H1 (cell line): ENCODE results near the gene TRNAU1AP. TPM values are rescaled to one million over a fixed set of nuclear protein-coding genes. Genes with fewer than 3 reads are reported as not detected.

Experiments used
- CTCF ChIA-PET: fragments of 300-600 bp; sonication (Branson Sonifier 250); formaldehyde crosslinking; loops from one replicate; lab custom pipeline; 2021; ENCODE audit not compliant: partially characterized antibody; lab: Charles Lee
- POLR2A ChIA-PET: fragments of 300-600 bp; sonication (Branson Sonifier 250); formaldehyde crosslinking; loops from one replicate; lab custom pipeline; 2021; ENCODE audit warnings: inconsistent platforms; ENCODE audit not compliant: partially characterized antibody; lab: Charles Lee
- DNase-seq, 2 experiments: peaks; one replicate each; pipeline versions ENCODE4 v3.0.0 to v3.0.0-alpha.2; 2010 to 2022; ENCODE audit warnings: low spot score in 2 of 2, low read depth in 1 of 2, mixed read lengths in 1 of 2
- FAIRE-seq: peaks from 2 replicates; lab custom pipeline; 2011; peaks lifted over from hg19 to GRCh38; lab: Jason Lieb, UNC
- H2AFZ ChIP-seq: 2 replicates; pipeline ENCODE4 v1.8.1; 2012; ENCODE audit warnings: low read length, inconsistent platforms
- H2AK5ac ChIP-seq: 2 replicates; pipeline ENCODE4 v1.6.1; 2013; ENCODE audit warnings: low read depth, low read length
- H2BK120ac ChIP-seq: replicated peaks from 2 replicates; pipeline ENCODE3; 2013; ENCODE audit warnings: low read depth, low read length, inconsistent platforms
- H2BK12ac ChIP-seq: 2 replicates; pipeline ENCODE4 v1.6.1; 2013; ENCODE audit warnings: low read depth, low read length
- H2BK15ac ChIP-seq: 2 replicates; pipeline ENCODE4 v1.6.1; 2013; ENCODE audit warnings: low read length
- H2BK20ac ChIP-seq: 2 replicates; pipeline ENCODE4 v1.6.1; 2013; ENCODE audit warnings: low read length
- H2BK5ac ChIP-seq: 2 replicates; pipeline ENCODE4 v1.6.1; 2013; ENCODE audit warnings: low read depth, low read length
- H3K14ac ChIP-seq: 2 replicates; pipeline ENCODE4 v1.6.1; 2013; ENCODE audit warnings: inconsistent platforms; ENCODE audit not compliant: insufficient read length
- H3K18ac ChIP-seq: 2 replicates; pipeline ENCODE4 v1.6.1; 2013; ENCODE audit warnings: low read length; ENCODE audit errors: extremely low read depth
- H3K23ac ChIP-seq: 2 replicates; pipeline ENCODE4 v1.6.1; 2013; ENCODE audit warnings: inconsistent platforms; ENCODE audit not compliant: insufficient read length
- H3K23me2 ChIP-seq: 2 replicates; pipeline ENCODE4 v1.6.1; 2013; ENCODE audit warnings: low read depth, low read length
- H3K27ac ChIP-seq: 2 replicates; pipeline ENCODE4 v1.6.1; 2011; ENCODE audit warnings: low read depth, low read length, inconsistent platforms
- H3K27me3 ChIP-seq, 4 experiments: replicated peaks in 1 of 4; 1 replicate in 1 of 4; 2 replicates in 3 of 4; pipeline versions ENCODE4 v1.6.1 to v1.8.1; 2011 to 2013; ENCODE audit warnings: low read length in 3 of 4, mild to moderate bottlenecking in 3 of 4, inconsistent platforms in 2 of 4, mixed read lengths in 2 of 4, moderate library complexity in 1 of 4; ENCODE audit not compliant: control insufficient read depth in 3 of 4, insufficient read depth in 3 of 4; ENCODE audit errors: extremely low read depth in 1 of 4
- H3K36me3 ChIP-seq, 4 experiments: 2 replicates each; pipeline versions ENCODE4 v1.6.1 to v1.8.1; 2011 to 2013; ENCODE audit warnings: mild to moderate bottlenecking in 4 of 4, low read length in 3 of 4, moderate library complexity in 2 of 4, control low read depth in 1 of 4, inconsistent platforms in 1 of 4; ENCODE audit not compliant: insufficient read depth in 4 of 4, control insufficient read depth in 2 of 4
- H3K4ac ChIP-seq: replicated peaks from 2 replicates; pipeline ENCODE3; 2013; ENCODE audit warnings: low read length, low read depth, mixed read lengths, inconsistent platforms; ENCODE audit not compliant: insufficient read length
- H3K4me1 ChIP-seq, 4 experiments: replicated peaks in 1 of 4; 1 replicate in 1 of 4; 2 replicates in 3 of 4; pipeline versions ENCODE4 v1.6.1 to v1.8.1; 2011 to 2013; ENCODE audit warnings: low read length in 3 of 4, inconsistent platforms in 2 of 4, mixed read lengths in 1 of 4; ENCODE audit not compliant: insufficient read depth in 4 of 4, control insufficient read depth in 3 of 4
- H3K4me2 ChIP-seq, 2 experiments: 2 replicates each; pipeline versions ENCODE4 v1.6.1 to v1.8.1; 2011 to 2013; ENCODE audit warnings: low read depth in 2 of 2, low read length in 2 of 2, control low read depth in 1 of 2, inconsistent platforms in 1 of 2, mild to moderate bottlenecking in 1 of 2; ENCODE audit not compliant: insufficient read depth in 1 of 2
- H3K4me3 ChIP-seq, 4 experiments: fragments of 200-600, 300-600 bp in 1 of 4; sonication (generic), shearing (Covaris generic), sonication (Bioruptor Twin) in 1 of 4; 2 replicates each; pipeline versions ENCODE4 v1.5.1 to v1.8.1; 2011 to 2016; ENCODE audit warnings: low read length in 4 of 4, low read depth in 3 of 4, control low read depth in 2 of 4, inconsistent platforms in 2 of 4, mild to moderate bottlenecking in 2 of 4, mixed read lengths in 1 of 4, moderate library complexity in 1 of 4; ENCODE audit not compliant: insufficient read depth in 2 of 4; ENCODE audit errors: extremely low read depth in 1 of 4
- H3K56ac ChIP-seq: replicated peaks from 2 replicates; pipeline ENCODE3; 2013; ENCODE audit warnings: low read depth, mild to moderate bottlenecking, mixed read lengths, low read length, inconsistent platforms; ENCODE audit not compliant: insufficient read length
- H3K79me1 ChIP-seq: 2 replicates; pipeline ENCODE4 v1.6.1; 2013; ENCODE audit warnings: low read depth, low read length, control low read depth
- H3K79me2 ChIP-seq, 2 experiments: 2 replicates each; pipeline versions ENCODE4 v1.6.1 to v1.8.1; 2012 to 2013; ENCODE audit warnings: low read length in 2 of 2, mild to moderate bottlenecking in 2 of 2, inconsistent platforms in 1 of 2; ENCODE audit not compliant: insufficient read depth in 2 of 2, control insufficient read depth in 1 of 2
- H3K9ac ChIP-seq, 4 experiments: replicated peaks in 1 of 4; 1 replicate in 1 of 4; 2 replicates in 3 of 4; pipeline versions ENCODE4 v1.6.1 to v1.8.1; 2011 to 2013; ENCODE audit warnings: low read depth in 3 of 4, low read length in 3 of 4, control low read depth in 2 of 4, mild to moderate bottlenecking in 2 of 4, moderate library complexity in 2 of 4, inconsistent platforms in 1 of 4; ENCODE audit errors: extremely low read depth in 1 of 4
- H3K9me3 ChIP-seq, 2 experiments: 2 replicates each; pipeline versions ENCODE4 v1.6.1 to v1.8.1; 2012 to 2013; ENCODE audit warnings: mild to moderate bottlenecking in 2 of 2, moderate library complexity in 2 of 2, control low read depth in 1 of 2, inconsistent platforms in 1 of 2, low read depth in 1 of 2, low read length in 1 of 2, mixed read lengths in 1 of 2; ENCODE audit not compliant: insufficient read depth in 2 of 2
- H4K20me1 ChIP-seq, 2 experiments: replicated peaks in 1 of 2; 2 replicates each; pipeline versions ENCODE3 to v1.8.1; 2011 to 2013; ENCODE audit warnings: inconsistent platforms in 2 of 2, low read length in 2 of 2, mild to moderate bottlenecking in 1 of 2; ENCODE audit not compliant: insufficient read depth in 2 of 2, control insufficient read depth in 1 of 2
- H4K5ac ChIP-seq: 2 replicates; pipeline ENCODE4 v1.6.1; 2013; ENCODE audit warnings: low read length, low read depth, mixed read lengths, inconsistent platforms; ENCODE audit not compliant: insufficient read length
- H4K8ac ChIP-seq: 2 replicates; pipeline ENCODE4 v1.8.0; 2013; ENCODE audit warnings: mild to moderate bottlenecking, moderate library complexity, low read length, inconsistent platforms; ENCODE audit not compliant: insufficient read depth; ENCODE audit errors: extremely low read depth
- H4K91ac ChIP-seq: replicated peaks from 2 replicates; pipeline ENCODE3; 2013; ENCODE audit warnings: low read length, mixed read lengths, inconsistent platforms; ENCODE audit not compliant: insufficient read length
- NRF1 ChIP-seq: IDR thresholded peaks from 2 replicates; pipeline ENCODE4 v1.6.1; 2011; ENCODE audit warnings: mild to moderate bottlenecking, low read depth, low read length, improper control_type of control experiment
- POLR2A ChIP-seq, 2 experiments: IDR thresholded peaks; 1 replicate in 1 of 2; 2 replicates in 1 of 2; pipeline ENCODE4 v1.6.1; 2011; ENCODE audit warnings: low read depth in 2 of 2, low read length in 2 of 2, mild to moderate bottlenecking in 2 of 2; ENCODE audit errors: control extremely low read depth in 1 of 2
- POLR2AphosphoS5 ChIP-seq: IDR thresholded peaks from 2 replicates; pipeline ENCODE4 v1.6.1; 2011; ENCODE audit warnings: low read depth, low read length
- WGBS, 2 experiments: shearing (Covaris generic) in 1 of 2; methylation state at CpG; one replicate each; pipeline versions ENCODE4 v1.1.6 to v1.1.7; 2013 to 2015; ENCODE audit warnings: low lambda C conversion rate in 2 of 2, mixed read lengths in 2 of 2, inconsistent platforms in 1 of 2, low coverage in 1 of 2, missing lambda C conversion rate in 1 of 2; ENCODE audit not compliant: insufficient replicate concordance in 2 of 2, insufficient coverage in 1 of 2, insufficient read length in 1 of 2; ENCODE audit errors: extremely low coverage in 1 of 2, missing lambda C conversion rate in 1 of 2; 5-methylcytosine and 5-hydroxymethylcytosine counted together
- polyA plus RNA-seq, 7 experiments: library from polyadenylated mRNA; depleted of rRNA in 3 of 7; stranded (reverse) in 5 of 7; unstranded in 2 of 7; fragments of >200 nt in 5 of 7; fragments of 200-250 nt in 2 of 7; gene quantifications; 1 replicate in 5 of 7; 2 replicates in 1 of 7; 4 replicates in 1 of 7; pipeline versions ENCODE4 v1.2.1 to v1.2.3, GENCODE V29; 2011 to 2013; ENCODE audit warnings: missing spikeins in 2 of 7, mixed read lengths in 2 of 7
- total RNA-seq: library from RNA; stranded (reverse); fragmentation: NEBNext Ultra II Directional; extraction: Animal tissue kit (Norgen Biotek cat#: 25700); gene quantifications from 2 replicates; pipeline ENCODE4 v1.2.1, GENCODE V29; 2021

TRNAU1AP gene
- total and polyA plus RNA-seq, 2 of the 8 experiments (the other 6 are each of a cell fraction or from before 2014, with no cell fraction given) = 35.2 to 37.1 TPM

- Histone ChIP-seq H3K18ac (no peak overlapping the region), H3K23ac (no peak overlapping the region), H3K9me3 (no peaks in the 10 kb centered on the region), H3K36me3 (peaks cover 19 to 56% (median 40%) of the 10 kb centered on the region in 4 experiments), H3K4me3 (no peak overlapping the region), H2AFZ (no peak overlapping the region), H3K4ac (no peak overlapping the region), H3K27ac (no peak overlapping the region), H2BK20ac (no peak overlapping the region), H3K79me2 (peaks cover 10 to 21% of the 10 kb centered on the region in 2 experiments), H4K91ac (no peak overlapping the region), H4K8ac (no peak overlapping the region), H2BK5ac (no peak overlapping the region), H3K23me2 (peaks cover 15% of the 10 kb centered on the region), H3K9ac (no peak overlapping the region), H2BK15ac (no peak overlapping the region), H3K27me3 (peaks cover 0 to 4% (median 2%) of the 10 kb centered on the region in 4 experiments; a peak in 2 of 7 replicates), H2BK12ac (no peak overlapping the region), H3K14ac (no peak overlapping the region), H2BK120ac (no peak overlapping the region), H4K5ac (no peak overlapping the region), H3K79me1 (peaks cover 4% of the 10 kb centered on the region; the same call in 1 of the 2 replicates), H3K4me1 (peaks cover 0 to 9% (median 6%) of the 10 kb centered on the region in 4 experiments; a peak in 4 of 7 replicates), H3K4me2 (no peak overlapping the region), H4K20me1 (peaks cover 15 to 23% of the 10 kb centered on the region in 2 experiments), H2AK5ac (no peak overlapping the region), H3K56ac (no peak overlapping the region)
- POLR2A ChIA-PET = interaction anchor here (0.6 to 23.4 kb wide), 11 partner anchors 17 to 342 kb away, joined by 3 to 660 read pairs (median 4); partner anchors contain the start of genes ATP5IF1, RAB42, RCC1 and TAF12
- CTCF ChIA-PET = interaction anchor here (0.8 to 9.7 kb wide), 5 partner anchors 8 to 63 kb away, joined by 3 to 73 read pairs (median 5); no protein-coding TSS in a partner anchor
- FAIRE-seq (no peak), DNase-seq (no peak)
- WGBS, 2 experiments = 88% methylated on average over 6 of the region's 6 CpGs; no CpG with 5 or more reads in 1 of the 2 experiments
- TF ChIP-seq POLR2A (IDR thresholded peaks at IDR 0.05; ENCODE audit: control extremely low read depth in 1 of 2, low read depth in 2 of 2, low read length in 2 of 2) (peak; percentile 13 to 79; a peak in 2 of 3 replicates), NRF1 (no peak), POLR2AphosphoS5 (peak; percentile 80; the same call in 1 of the 2 replicates)
These were observed 25.1 kb downstream of the TRNAU1AP start for GRCh38 chr1:28577738-28578536.
